ENCODE measurements around the gene NHEJ1.

The NHEJ1 gene

DNA sequence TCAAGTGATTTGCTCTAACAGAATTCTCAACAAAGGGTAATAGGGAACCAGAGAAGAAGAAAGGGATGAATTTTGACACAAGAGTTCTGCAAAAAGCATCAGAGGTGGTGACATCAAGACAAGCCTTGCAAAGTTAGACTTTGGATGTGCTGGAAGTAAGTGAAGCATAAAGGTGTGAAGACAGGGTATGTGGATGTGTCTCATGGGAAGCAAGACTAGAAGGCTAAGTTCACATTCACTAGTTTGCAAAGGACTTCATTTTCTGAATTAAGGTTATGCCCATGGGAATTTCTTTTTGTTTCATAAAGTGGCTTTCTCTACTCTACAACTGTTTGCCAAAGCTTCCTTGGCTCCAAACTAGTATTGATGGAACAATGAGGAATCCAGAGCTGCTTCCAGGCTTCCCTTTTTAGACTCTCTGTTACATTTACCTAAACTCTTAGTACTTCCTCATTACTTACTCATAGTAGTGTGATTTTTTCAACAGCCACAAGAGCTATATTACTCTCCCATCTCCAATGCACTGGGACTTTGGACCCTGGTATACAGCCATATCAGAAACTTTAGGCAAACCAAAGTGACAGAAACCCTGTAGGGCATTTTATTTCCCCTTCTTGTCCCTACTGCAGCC is 78.8 kb downstream of the NHEJ1 start:
- Histone ChIP-seq H3K4me3 (replicated peaks; ENCODE audit: low read depth, low read length) (no peak overlapping the region), H3K27me3 (replicated peaks; ENCODE audit: control insufficient read depth, insufficient read depth, low read length) (no peaks in the 10 kb centered on the region), H3K36me3 (ENCODE audit: control insufficient read depth, insufficient read depth, low read length) (no peaks in the 10 kb centered on the region; the same call in 1 of the 2 replicates)
- no peak for DNase-seq (ENCODE audit: extremely low read depth, insufficient read length)
- TF ChIP-seq, protein P1, sequence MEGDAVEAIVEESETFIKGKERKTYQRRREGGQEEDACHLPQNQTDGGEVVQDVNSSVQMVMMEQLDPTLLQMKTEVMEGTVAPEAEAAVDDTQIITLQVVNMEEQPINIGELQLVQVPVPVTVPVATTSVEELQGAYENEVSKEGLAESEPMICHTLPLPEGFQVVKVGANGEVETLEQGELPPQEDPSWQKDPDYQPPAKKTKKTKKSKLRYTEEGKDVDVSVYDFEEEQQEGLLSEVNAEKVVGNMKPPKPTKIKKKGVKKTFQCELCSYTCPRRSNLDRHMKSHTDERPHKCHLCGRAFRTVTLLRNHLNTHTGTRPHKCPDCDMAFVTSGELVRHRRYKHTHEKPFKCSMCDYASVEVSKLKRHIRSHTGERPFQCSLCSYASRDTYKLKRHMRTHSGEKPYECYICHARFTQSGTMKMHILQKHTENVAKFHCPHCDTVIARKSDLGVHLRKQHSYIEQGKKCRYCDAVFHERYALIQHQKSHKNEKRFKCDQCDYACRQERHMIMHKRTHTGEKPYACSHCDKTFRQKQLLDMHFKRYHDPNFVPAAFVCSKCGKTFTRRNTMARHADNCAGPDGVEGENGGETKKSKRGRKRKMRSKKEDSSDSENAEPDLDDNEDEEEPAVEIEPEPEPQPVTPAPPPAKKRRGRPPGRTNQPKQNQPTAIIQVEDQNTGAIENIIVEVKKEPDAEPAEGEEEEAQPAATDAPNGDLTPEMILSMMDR (IDR thresholded peaks at IDR 0.05; ENCODE audit: insufficient read depth, low read length, poor library complexity, severe bottlenecking) = no peak

DNA sequence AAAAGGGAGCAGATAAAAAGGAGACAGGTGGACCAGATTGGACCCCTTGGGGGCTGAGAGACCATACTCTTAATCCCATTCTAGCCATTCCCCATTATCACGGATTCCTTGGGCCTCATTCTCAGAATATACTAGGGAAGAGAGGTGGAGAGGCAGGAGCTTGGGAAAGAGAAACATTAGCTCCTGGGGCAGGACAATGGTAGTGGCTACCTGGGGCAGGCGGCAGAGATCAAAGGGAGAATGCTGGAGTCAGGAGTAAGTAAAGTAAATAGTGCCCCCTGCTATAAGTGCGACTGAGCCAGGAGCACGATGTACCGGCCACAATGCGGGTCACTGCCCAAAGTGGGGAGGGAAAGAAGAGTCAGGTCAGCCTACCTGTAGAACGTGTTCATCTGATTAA is 79.5 kb downstream of the NHEJ1 start:
- H3K27me3 ChIP-seq (replicated peaks; ENCODE audit: control insufficient read depth, insufficient read depth, low read length) = no peaks in the 10 kb centered on the region
- no peak overlapping the region for H3K4me3 ChIP-seq (replicated peaks; ENCODE audit: low read depth, low read length)
- DNase-seq (ENCODE audit: extremely low read depth, insufficient read length) = no peak
- TF ChIP-seq, protein P1 (IDR thresholded peaks at IDR 0.05; ENCODE audit: insufficient read depth, low read length, poor library complexity, severe bottlenecking) = no peak
- H3K36me3 ChIP-seq (ENCODE audit: control insufficient read depth, insufficient read depth, low read length) = no peaks in the 10 kb centered on the region; the same call in 1 of the 2 replicates

DNA sequence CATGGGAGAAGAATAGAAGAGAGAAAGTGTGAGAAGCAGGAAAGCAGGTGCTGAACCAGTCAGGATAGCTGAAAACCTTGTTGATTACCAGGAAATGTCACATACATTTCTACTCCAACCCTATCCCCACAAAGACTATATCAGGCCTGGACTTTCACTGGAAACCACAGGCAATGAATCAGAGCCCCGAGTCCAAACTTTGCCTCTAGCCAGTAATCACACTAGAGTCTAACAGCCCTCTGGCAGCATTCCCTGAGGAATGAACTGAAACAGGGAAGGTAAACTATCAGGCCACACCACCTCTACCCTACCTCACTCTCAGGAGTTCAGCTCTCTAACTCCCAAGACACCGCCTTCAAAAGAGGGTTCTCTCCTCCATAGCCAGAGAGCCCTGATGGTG is 81.2 kb downstream of the NHEJ1 start:
- DNase-seq (ENCODE audit: extremely low read depth, insufficient read length) = no peak
- Histone ChIP-seq H3K27me3 (replicated peaks; ENCODE audit: control insufficient read depth, insufficient read depth, low read length) (no peaks in the 10 kb centered on the region), H3K36me3 (ENCODE audit: control insufficient read depth, insufficient read depth, low read length) (no peaks in the 10 kb centered on the region; the same call in 1 of the 2 replicates), H3K4me3 (replicated peaks; ENCODE audit: low read depth, low read length) (no peak overlapping the region)
- TF ChIP-seq, protein P1 (IDR thresholded peaks at IDR 0.05; ENCODE audit: insufficient read depth, low read length, poor library complexity, severe bottlenecking) = no peak

DNA sequence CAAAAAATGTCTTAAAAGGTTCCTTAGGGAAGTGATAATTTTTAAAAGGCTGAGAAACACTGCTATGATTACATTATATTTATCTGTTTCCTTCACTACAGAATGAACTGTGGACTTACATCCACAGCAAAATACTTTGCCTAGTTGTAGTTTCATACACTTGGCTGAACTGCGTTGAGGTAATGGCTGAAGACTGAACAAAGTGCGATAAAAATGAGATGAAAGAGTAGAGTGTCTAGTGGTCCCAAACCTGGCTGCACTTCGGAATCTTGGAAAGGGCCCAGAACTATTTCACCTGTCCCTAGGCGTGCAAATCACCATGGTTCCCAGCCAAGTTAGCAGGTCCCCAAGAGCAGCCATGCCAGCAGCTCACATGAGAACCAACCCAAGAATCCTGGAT is 81.7 kb downstream of the NHEJ1 start:
- TF ChIP-seq, protein P1 (IDR thresholded peaks at IDR 0.05; ENCODE audit: insufficient read depth, low read length, poor library complexity, severe bottlenecking) = no peak
- Histone ChIP-seq H3K36me3 (ENCODE audit: control insufficient read depth, insufficient read depth, low read length) (no peaks in the 10 kb centered on the region; the same call in 1 of the 2 replicates), H3K4me3 (replicated peaks; ENCODE audit: low read depth, low read length) (no peak overlapping the region), H3K27me3 (replicated peaks; ENCODE audit: control insufficient read depth, insufficient read depth, low read length) (no peaks in the 10 kb centered on the region)
- DNase-seq (ENCODE audit: extremely low read depth, insufficient read length) = no peak

DNA sequence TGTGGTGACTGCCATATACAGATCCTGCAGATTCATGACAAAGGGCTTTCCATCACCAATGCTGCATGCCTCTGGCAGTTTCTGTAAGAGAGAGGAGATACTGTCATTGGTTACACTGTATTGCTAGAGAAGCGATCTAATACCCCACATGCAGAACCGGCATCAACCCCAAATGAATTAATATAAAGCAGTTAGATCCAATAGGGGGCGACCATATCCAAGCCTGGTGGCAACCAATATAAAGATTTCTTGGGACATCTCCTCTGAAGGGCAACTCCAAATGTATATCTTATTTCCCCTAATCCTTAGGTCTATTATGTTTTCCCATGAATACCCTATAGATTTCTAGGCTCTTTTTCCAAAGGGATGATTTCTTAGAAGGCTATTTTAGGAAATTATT is 82.5 kb downstream of the NHEJ1 start:
- Histone ChIP-seq H3K36me3 (ENCODE audit: control insufficient read depth, insufficient read depth, low read length) (no peaks in the 10 kb centered on the region; the same call in 1 of the 2 replicates), H3K4me3 (replicated peaks; ENCODE audit: low read depth, low read length) (no peak overlapping the region), H3K27me3 (replicated peaks; ENCODE audit: control insufficient read depth, insufficient read depth, low read length) (no peaks in the 10 kb centered on the region)
- no peak for DNase-seq (ENCODE audit: extremely low read depth, insufficient read length)
- TF ChIP-seq, protein P1 (IDR thresholded peaks at IDR 0.05; ENCODE audit: insufficient read depth, low read length, poor library complexity, severe bottlenecking) = no peak

DNA sequence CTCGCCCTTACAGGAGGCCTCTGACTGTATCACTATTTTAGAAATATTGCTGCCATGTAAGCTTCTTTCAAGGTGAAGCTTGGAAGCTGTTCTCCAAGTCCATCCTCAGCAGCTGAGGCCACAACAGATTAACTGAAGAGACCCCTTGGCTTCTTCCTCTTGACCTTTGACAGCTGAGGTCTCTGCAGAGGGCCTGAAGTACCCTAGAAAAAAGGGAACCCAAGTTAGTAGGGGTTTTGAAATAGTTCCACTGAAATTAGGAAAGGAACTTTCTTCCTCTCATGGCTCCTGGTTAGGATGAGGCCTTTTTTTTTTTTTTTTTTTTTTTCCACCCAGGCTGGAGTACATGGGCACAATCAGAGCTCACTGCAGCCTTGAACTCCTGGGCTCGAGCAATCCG is 84.4 kb downstream of the NHEJ1 start:
- TF ChIP-seq, protein P1 (IDR thresholded peaks at IDR 0.05; ENCODE audit: insufficient read depth, low read length, poor library complexity, severe bottlenecking) = no peak
- no peak overlapping the region for H3K4me3 ChIP-seq (replicated peaks; ENCODE audit: low read depth, low read length)
- no peaks in the 10 kb centered on the region; the same call in 1 of the 2 replicates for H3K36me3 ChIP-seq (ENCODE audit: control insufficient read depth, insufficient read depth, low read length)
- DNase-seq (ENCODE audit: extremely low read depth, insufficient read length) = no peak
- H3K27me3 ChIP-seq (replicated peaks; ENCODE audit: control insufficient read depth, insufficient read depth, low read length) = no peaks in the 10 kb centered on the region

Measured in GM06990 (cell line).